GM12872 (cell line): Measurements from ENCODE around the gene CCL13.

Experiments used
- TF ChIP-seq, protein P1 (sequence below): IDR thresholded peaks from 3 replicates; pipeline ENCODE4 v1.5.1; 2011; ENCODE audit warnings: low read depth, mild to moderate bottlenecking, low read length, moderate library complexity; ENCODE audit not compliant: insufficient read depth

The CCL13 gene

DNA sequence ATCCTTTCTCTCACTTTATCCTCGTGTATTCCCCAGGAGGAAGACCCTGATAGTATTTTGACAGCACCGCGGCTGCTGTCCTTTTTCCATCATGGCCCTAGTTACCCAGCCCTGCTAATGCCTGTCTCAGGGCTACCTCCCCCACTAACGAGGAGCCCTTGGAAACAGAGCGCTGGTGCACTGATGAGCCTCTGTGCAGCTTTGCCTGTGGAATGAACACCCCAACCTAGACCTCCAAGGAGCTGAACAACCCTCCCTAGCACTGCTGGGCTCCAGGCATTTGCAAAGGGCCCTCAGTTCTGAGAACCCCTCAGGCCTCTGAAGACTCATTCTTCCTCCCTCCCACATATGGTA is 30.0 kb downstream of the CCL13 start:
- TF ChIP-seq, protein P1, sequence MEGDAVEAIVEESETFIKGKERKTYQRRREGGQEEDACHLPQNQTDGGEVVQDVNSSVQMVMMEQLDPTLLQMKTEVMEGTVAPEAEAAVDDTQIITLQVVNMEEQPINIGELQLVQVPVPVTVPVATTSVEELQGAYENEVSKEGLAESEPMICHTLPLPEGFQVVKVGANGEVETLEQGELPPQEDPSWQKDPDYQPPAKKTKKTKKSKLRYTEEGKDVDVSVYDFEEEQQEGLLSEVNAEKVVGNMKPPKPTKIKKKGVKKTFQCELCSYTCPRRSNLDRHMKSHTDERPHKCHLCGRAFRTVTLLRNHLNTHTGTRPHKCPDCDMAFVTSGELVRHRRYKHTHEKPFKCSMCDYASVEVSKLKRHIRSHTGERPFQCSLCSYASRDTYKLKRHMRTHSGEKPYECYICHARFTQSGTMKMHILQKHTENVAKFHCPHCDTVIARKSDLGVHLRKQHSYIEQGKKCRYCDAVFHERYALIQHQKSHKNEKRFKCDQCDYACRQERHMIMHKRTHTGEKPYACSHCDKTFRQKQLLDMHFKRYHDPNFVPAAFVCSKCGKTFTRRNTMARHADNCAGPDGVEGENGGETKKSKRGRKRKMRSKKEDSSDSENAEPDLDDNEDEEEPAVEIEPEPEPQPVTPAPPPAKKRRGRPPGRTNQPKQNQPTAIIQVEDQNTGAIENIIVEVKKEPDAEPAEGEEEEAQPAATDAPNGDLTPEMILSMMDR, result no peak

DNA sequence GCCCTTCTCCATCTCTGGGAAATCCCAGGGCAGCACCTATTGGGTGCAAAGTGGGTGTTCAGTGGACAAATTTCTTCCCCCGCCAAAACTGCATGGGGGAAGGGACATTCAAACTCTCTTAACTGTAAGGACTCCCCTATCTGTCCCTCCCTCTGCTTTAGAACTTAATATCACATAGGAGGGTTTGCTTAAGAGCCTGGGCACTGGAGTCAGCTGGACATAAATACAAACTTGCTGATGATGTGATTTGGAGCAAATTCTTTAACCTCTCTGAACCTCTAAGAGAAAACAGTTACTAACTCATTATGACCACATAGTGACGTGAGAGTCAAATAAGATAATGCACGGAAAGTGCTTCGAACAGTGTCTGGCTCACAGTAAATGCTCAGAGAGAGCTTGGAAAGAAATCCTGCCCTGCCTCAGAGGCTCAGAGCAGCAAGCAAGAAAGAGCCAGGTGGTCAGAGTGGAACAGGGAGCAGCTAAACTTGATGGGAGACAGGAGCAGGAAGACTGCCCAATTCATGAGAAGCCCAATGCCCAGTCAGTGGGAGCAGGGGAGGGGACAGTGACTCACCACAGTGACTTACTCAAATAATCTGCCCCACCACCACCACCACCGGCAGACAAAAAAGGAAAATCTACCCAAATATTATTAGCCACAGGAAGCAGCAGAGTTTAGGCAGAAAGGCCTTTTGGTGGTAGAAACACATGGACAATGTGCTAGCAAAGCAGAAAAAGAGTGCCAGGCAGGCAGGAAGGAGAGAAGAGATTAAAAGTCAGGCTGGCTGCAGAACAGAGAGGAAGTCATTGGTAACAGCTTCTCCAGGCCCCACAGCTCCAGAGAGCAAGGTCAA is 30.6 kb downstream of the CCL13 start:
- TF ChIP-seq, protein P1, result no peak

DNA sequence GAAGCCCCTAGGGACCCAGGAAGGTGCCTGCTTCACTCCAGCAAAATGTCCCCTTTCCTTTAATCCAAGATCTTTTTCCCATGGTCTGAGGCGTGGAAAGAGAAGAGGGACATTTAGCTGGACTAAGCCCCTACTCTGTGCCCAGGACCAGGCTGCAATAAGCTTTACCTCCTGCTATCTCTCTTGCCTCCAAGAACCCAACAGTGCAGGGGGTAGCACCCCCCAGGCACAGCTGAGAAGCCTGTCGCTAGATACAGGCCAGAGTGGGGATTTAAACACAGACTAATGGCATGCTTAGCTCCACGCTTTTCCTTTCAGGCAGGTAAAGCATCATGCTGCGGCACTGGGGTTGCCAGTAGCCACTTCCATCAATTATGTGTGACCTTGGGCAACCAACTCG is 31.3 kb downstream of the CCL13 start:
- TF ChIP-seq, protein P1, result no peak

DNA sequence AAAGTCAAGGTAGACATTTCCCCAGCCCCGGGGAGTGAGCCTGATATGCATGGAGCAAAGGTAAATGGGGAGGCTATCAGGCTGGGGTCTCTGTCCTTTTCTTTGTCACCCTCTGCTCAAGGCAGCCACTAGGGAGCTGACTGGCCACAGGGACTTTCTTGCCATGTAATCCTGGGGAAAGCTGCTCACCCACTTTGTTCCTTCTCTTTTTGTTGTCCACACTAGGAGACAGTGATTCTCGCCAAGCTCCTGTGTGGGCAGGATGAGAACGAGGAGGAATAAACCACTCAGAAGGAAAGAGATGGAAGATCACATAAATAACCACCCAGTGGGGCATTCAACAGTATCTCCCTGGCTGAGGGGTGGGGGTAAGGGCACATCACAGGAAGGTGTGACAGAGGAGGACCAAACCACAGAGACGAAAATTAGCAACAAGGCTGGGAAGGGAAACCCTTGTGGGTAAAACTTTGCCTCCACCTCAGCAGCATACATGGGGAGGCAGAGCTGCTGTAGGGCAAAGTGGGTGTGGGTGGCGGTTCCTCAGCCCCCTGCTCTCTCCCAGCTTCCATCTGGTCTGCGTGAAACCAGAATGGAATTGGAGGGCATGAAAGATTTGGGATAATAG is 33.0 kb downstream of the CCL13 start:
- TF ChIP-seq, protein P1, result no peak

DNA sequence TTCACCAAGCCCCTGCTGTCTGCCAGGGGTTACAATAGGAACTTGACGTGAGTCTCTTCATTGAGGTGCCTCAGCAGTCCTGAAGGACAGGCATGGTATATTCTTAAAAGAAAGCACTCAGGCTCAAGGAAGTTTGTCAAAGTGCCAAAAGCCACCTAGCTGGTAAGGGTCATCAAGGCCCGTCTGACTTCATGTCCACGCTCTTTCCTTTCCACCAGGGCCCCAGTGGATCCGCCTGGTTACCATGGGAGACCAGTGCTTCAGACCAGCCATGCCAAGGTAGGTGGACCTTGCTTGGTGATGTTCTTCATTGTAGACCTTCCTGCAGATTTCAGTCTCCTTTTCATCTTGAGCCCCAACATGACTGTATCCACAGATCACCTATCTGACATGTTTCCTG is 34.4 kb downstream of the CCL13 start:
- TF ChIP-seq, protein P1, result no peak

DNA sequence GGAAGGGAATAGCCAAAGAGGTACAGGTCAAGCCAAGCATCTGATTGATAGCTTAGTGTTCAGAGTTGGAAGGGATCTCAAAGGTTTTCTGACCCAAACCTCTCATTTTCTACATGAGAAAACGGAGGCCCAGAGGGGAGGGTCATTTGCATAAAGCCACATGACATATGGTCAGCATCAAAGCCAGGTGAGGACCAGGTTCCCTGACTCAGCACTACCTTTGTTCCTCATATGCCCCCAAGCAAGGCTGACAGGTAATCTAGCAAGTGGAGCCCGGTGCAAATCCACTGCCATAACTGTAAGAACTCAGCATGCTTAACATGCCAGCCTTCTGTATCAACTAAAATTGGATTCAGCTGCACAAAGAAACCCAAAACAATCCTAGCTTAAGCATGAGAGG is 35.0 kb downstream of the CCL13 start:
- TF ChIP-seq, protein P1, result no peak

DNA sequence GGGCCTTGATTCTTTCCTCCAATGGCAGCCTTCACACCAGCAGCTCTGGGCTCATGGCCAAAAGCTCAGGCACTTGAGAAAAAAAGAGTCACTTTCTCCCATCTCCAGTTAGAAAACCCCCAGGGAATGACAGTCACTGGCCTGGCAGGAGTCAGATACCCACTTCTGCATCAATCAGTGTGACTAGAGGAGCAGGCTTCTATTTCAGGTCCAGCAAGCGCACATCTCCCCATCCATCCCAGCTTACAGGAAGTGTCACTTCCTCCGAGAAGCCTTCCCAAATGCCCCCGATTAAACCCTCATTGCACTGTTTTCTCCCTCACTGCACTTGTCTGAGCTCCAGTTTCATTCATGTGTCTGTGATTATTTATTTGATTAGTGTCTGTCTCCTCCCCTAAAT is 37.1 kb downstream of the CCL13 start:
- TF ChIP-seq, protein P1, result no peak
